Renal cortex interstitium (tissue), 15 donors: ENCODE results near the gene GUCY1A2. TPM values are rescaled to one million over a fixed set of nuclear protein-coding genes. Genes with fewer than 3 reads are reported as not detected.
"Not testable (repeated sequence)": the region's sequence is repeated elsewhere in the genome, so short reads cannot be mapped to it uniquely, and the experiment has no call there.

ENCODE experiments used
- DNase-seq, 11 donors: peaks; one replicate each; pipeline ENCODE4 v3.0.0-alpha.2; 2013; ENCODE audit warnings: low read depth in 9 of 11, low spot score in 4 of 11; ENCODE audit errors: extremely low read depth in 1 of 11
- long read RNA-seq, 16 experiments: transcript quantifications; one replicate each; lab custom pipeline, GENCODE V29; 2026
- polyA plus RNA-seq, 3 donors: library from polyadenylated mRNA; unstranded; fragments of 120-200 nt; gene quantifications; one replicate each; pipeline ENCODE4 v1.2.1, GENCODE V29; 2013; ENCODE audit not compliant: insufficient read length in 3 of 3

The GUCY1A2 gene
- polyA plus RNA-seq: 1 to 10 TPM; 2.2 to 3.3 (median 3.0) TPM
- long read RNA-seq, donor 1: 0 reads
- long read RNA-seq, donor 2: 0 reads
- long read RNA-seq, donor 3: 0 reads
- long read RNA-seq, donor 4: 0 reads
- long read RNA-seq, donor 5: 0 reads
- long read RNA-seq, donor 6: 0 reads
- long read RNA-seq, donor 7: 0 reads
- long read RNA-seq, donor 8: 0 reads
- long read RNA-seq, donor 9: 0 reads
- long read RNA-seq, donor 10: 0 reads
- long read RNA-seq, donor 11, full-length matches to known transcripts: 1 of 1 reads
- long read RNA-seq, donor 11, partial matches to known transcripts: 0 of 1 reads
- long read RNA-seq, donor 11, other reads (novel, unspliced or antisense): 0 of 1 reads
- long read RNA-seq, donor 12: 0 reads
- long read RNA-seq, donor 13: 0 reads
- long read RNA-seq, donor 14: 0 reads
- long read RNA-seq, donor 15: 0 reads
- long read RNA-seq, donor 16: 0 reads

- DNase-seq: peak in 7 of 11 donors; percentile 13 to 37 (median 22)
Observed at GRCh38 chr11:107018219-107018901, at the start of gene GUCY1A2. TSS of gene GUCY1A2 (minus strand) at chr11:107018476. CDS start at chr11:107018055, 421 bp downstream.

- DNase-seq: no peak
Observed at GRCh38 chr11:107054391-107054790, 36.1 kb upstream of the GUCY1A2 start.

- DNase-seq: not testable (repeated sequence)
Observed at GRCh38 chr11:107051332-107051731, 33.1 kb upstream of the GUCY1A2 start.

GRCh38 chr11:107050899-107051298 lies 32.6 kb upstream of the GUCY1A2 start:
- not testable (repeated sequence) for DNase-seq

GRCh38 chr11:107050121-107050520 lies 31.8 kb upstream of the GUCY1A2 start:
- no peak for DNase-seq

GRCh38 chr11:107044503-107044902 lies 26.2 kb upstream of the GUCY1A2 start:
- DNase-seq: no peak

- no peak for DNase-seq
Observed at GRCh38 chr11:107043242-107044006, 25.1 kb upstream of the GUCY1A2 start.

GRCh38 chr11:107042748-107043147 lies 24.5 kb upstream of the GUCY1A2 start:
- no peak for DNase-seq

- DNase-seq: no peak
Observed at GRCh38 chr11:107041088-107041444, 22.8 kb upstream of the GUCY1A2 start.

- DNase-seq: no peak
Observed at GRCh38 chr11:107040433-107041087, 22.3 kb upstream of the GUCY1A2 start.

GRCh38 chr11:107025673-107026072 lies 7.4 kb upstream of the GUCY1A2 start:
- DNase-seq: no peak

- no peak for DNase-seq
Observed at GRCh38 chr11:107020594-107020993, 2.3 kb upstream of the GUCY1A2 start.

GRCh38 chr11:107018902-107019493 lies 722 bp upstream of the GUCY1A2 start:
- DNase-seq: peak; percentile 39 to 78 (median 69)

GRCh38 chr11:107017433-107018218 lies 650 bp downstream of the GUCY1A2 start:
- peak in 8 of 11 donors; percentile 21 to 55 (median 50) for DNase-seq

GRCh38 chr11:107017104-107017432 lies 1.2 kb downstream of the GUCY1A2 start:
- DNase-seq: peak in 3 of 11 donors; percentile 1 to 5 (median 1)

- no peak for DNase-seq
Observed at GRCh38 chr11:107014871-107015270, 3.4 kb downstream of the GUCY1A2 start.

GRCh38 chr11:107011977-107012376 lies 6.3 kb downstream of the GUCY1A2 start:
- no peak for DNase-seq

- DNase-seq: no peak
Observed at GRCh38 chr11:107009190-107009589, 9.1 kb downstream of the GUCY1A2 start.
